Activated T-helper 2 cell treated with anti-CD3 and anti-CD28 coated beads, Interferon-gamma antibody, Interleukin-2, Interleukin-4, amounts not matched to agents 10 μg/mL and 5 μg/mL and 100 μg/mL, durations not matched to agents 14 hours and 24 hours and 36 hours (primary cell): ENCODE results near the gene KDM2A. TPM values are rescaled to one million over a fixed set of nuclear protein-coding genes. Genes with fewer than 3 reads are reported as not detected.
"Not testable (repeated sequence)": the region's sequence is repeated elsewhere in the genome, so short reads cannot be mapped to it uniquely, and the experiment has no call there.

ENCODE experiments used
- DNase-seq: peaks from one replicate; pipeline ENCODE4 v3.0.0; 2021; ENCODE audit warnings: low spot score
- H3K27ac Mint-ChIP-seq: one replicate; pipeline ENCODE4 v1.8.0; 2021; ENCODE audit warnings: mixed read lengths
- H3K27me3 Mint-ChIP-seq: one replicate; pipeline ENCODE4 v1.8.0; 2021; ENCODE audit warnings: low read depth, mixed read lengths
- H3K36me3 Mint-ChIP-seq: one replicate; pipeline ENCODE4 v1.8.0; 2021; ENCODE audit warnings: low read depth, mixed read lengths
- H3K4me1 Mint-ChIP-seq: one replicate; pipeline ENCODE4 v1.8.0; 2021; ENCODE audit warnings: low read depth, mixed read lengths
- H3K4me3 Mint-ChIP-seq: one replicate; pipeline ENCODE4 v1.8.0; 2021; ENCODE audit warnings: low read depth, mild to moderate bottlenecking, moderate library complexity, mixed read lengths
- H3K9me3 Mint-ChIP-seq: one replicate; pipeline ENCODE4 v1.8.0; 2021; ENCODE audit warnings: mixed read lengths
- intact Hi-C: fragments of 100-400 bp; cut with micrococcal nuclease; formaldehyde crosslinking; loops from one replicate; pipeline ENCODE4 v1.15.1; 2023
- total RNA-seq: library from RNA; stranded (reverse); gene quantifications from 2 replicates; pipeline ENCODE4 v1.2.3, GENCODE V29; 2022

KDM2A gene
- total RNA-seq, 1 donor from 2014 or later = 96.0 TPM

GRCh38 chr11:67160872-67161783 lies 42.1 kb downstream of the KDM2A start:
- H3K4me1 Mint-ChIP-seq = peaks cover 21% of the 10 kb centered on the region

GRCh38 chr11:67163006-67163405 lies 43.9 kb downstream of the KDM2A start:
- H3K4me3 Mint-ChIP-seq = no peak overlapping the region
- peaks cover 7% of the 10 kb centered on the region for H3K36me3 Mint-ChIP-seq
- no peak overlapping the region for H3K27ac Mint-ChIP-seq
- H3K4me1 Mint-ChIP-seq = peaks cover 26% of the 10 kb centered on the region
- no peaks in the 10 kb centered on the region for H3K9me3 Mint-ChIP-seq
- no peak for DNase-seq
- intact Hi-C loops = loop anchor here (5.0 kb wide), 1 partner anchor 41 kb away; no protein-coding TSS in a partner anchor
- no peaks in the 10 kb centered on the region for H3K27me3 Mint-ChIP-seq

More at GRCh38 chr11:67160872-67161783, 42.1 kb downstream of the KDM2A start:
- Mint-ChIP-seq H3K27ac (no peak overlapping the region), H3K9me3 (no peaks in the 10 kb centered on the region), H3K27me3 (no peaks in the 10 kb centered on the region), H3K4me3 (no peak overlapping the region), H3K36me3 (peaks cover 7% of the 10 kb centered on the region)
- intact Hi-C loops = loop anchor here (5.0 kb wide), 1 partner anchor 39 kb away; no protein-coding TSS in a partner anchor
- no peak for DNase-seq

GRCh38 chr11:67165623-67166022 lies 46.6 kb downstream of the KDM2A start:
- no peaks in the 10 kb centered on the region for H3K9me3 Mint-ChIP-seq
- intact Hi-C loops = loop anchor here (5.0 kb wide), 1 partner anchor 83 kb away; no protein-coding TSS in a partner anchor
- DNase-seq = no peak
- H3K36me3 Mint-ChIP-seq = peaks cover 7% of the 10 kb centered on the region
- H3K27me3 Mint-ChIP-seq = no peaks in the 10 kb centered on the region
- peaks cover 19% of the 10 kb centered on the region for H3K4me1 Mint-ChIP-seq
- no peak overlapping the region for H3K27ac Mint-ChIP-seq
- H3K4me3 Mint-ChIP-seq = no peak overlapping the region

GRCh38 chr11:67167091-67167490 lies 48.0 kb downstream of the KDM2A start:
- no peaks in the 10 kb centered on the region for H3K9me3 Mint-ChIP-seq
- no peak overlapping the region for H3K4me3 Mint-ChIP-seq
- H3K27ac Mint-ChIP-seq = no peak overlapping the region
- peaks cover 15% of the 10 kb centered on the region for H3K4me1 Mint-ChIP-seq
- intact Hi-C loops = loop anchor here (5.0 kb wide), 1 partner anchor 85 kb away; no protein-coding TSS in a partner anchor
- DNase-seq = no peak
- H3K36me3 Mint-ChIP-seq = peaks cover 11% of the 10 kb centered on the region
- no peaks in the 10 kb centered on the region for H3K27me3 Mint-ChIP-seq

GRCh38 chr11:67167719-67168118 lies 48.7 kb downstream of the KDM2A start:
- no peak for DNase-seq
- no peak overlapping the region for H3K27ac Mint-ChIP-seq
- H3K4me1 Mint-ChIP-seq = peaks cover 15% of the 10 kb centered on the region
- no peaks in the 10 kb centered on the region for H3K27me3 Mint-ChIP-seq
- H3K9me3 Mint-ChIP-seq = no peaks in the 10 kb centered on the region
- intact Hi-C loops = loop anchor here (5.0 kb wide), 1 partner anchor 85 kb away; no protein-coding TSS in a partner anchor
- H3K36me3 Mint-ChIP-seq = peaks cover 11% of the 10 kb centered on the region
- H3K4me3 Mint-ChIP-seq = no peak overlapping the region

- H3K9me3 Mint-ChIP-seq, H3K4me3 Mint-ChIP-seq, H3K27me3 Mint-ChIP-seq, H3K27ac Mint-ChIP-seq, DNase-seq: not testable (repeated sequence)
- Mint-ChIP-seq H3K36me3 (peaks cover 11% of the 10 kb centered on the region), H3K4me1 (peaks cover 14% of the 10 kb centered on the region)
- intact Hi-C loops = loop anchor here (5.0 kb wide), 1 partner anchor 87 kb away; no protein-coding TSS in a partner anchor
Observed at GRCh38 chr11:67168911-67169310, 49.8 kb downstream of the KDM2A start.

GRCh38 chr11:67174311-67174710 lies 55.2 kb downstream of the KDM2A start:
- intact Hi-C loops = no loop called here
- H3K27ac Mint-ChIP-seq = no peak overlapping the region

GRCh38 chr11:67177399-67178281 lies 58.6 kb downstream of the KDM2A start:
- H3K9me3 Mint-ChIP-seq = no peaks in the 10 kb centered on the region
- H3K27ac Mint-ChIP-seq = no peak overlapping the region
- no peak overlapping the region for H3K4me3 Mint-ChIP-seq
- intact Hi-C loops = no loop called here
- DNase-seq = no peak
- peaks cover 19% of the 10 kb centered on the region for H3K36me3 Mint-ChIP-seq
- H3K4me1 Mint-ChIP-seq = peaks cover 9% of the 10 kb centered on the region
- no peaks in the 10 kb centered on the region for H3K27me3 Mint-ChIP-seq

More at GRCh38 chr11:67174311-67174710, 55.2 kb downstream of the KDM2A start:
- Mint-ChIP-seq H3K9me3 (no peaks in the 10 kb centered on the region), H3K4me1 (peaks cover 3% of the 10 kb centered on the region), H3K36me3 (peaks cover 4% of the 10 kb centered on the region), H3K4me3 (no peak overlapping the region), H3K27me3 (no peaks in the 10 kb centered on the region)
- DNase-seq = no peak

GRCh38 chr11:67178421-67178820 lies 59.4 kb downstream of the KDM2A start:
- H3K36me3 Mint-ChIP-seq = peaks cover 27% of the 10 kb centered on the region
- H3K27me3 Mint-ChIP-seq = no peaks in the 10 kb centered on the region
- H3K27ac Mint-ChIP-seq = no peak overlapping the region
- no peak for DNase-seq
- intact Hi-C loops = no loop called here
- peaks cover 9% of the 10 kb centered on the region for H3K4me1 Mint-ChIP-seq
- H3K9me3 Mint-ChIP-seq = no peaks in the 10 kb centered on the region
- H3K4me3 Mint-ChIP-seq = no peak overlapping the region

GRCh38 chr11:67178878-67179277 lies 59.8 kb downstream of the KDM2A start:
- no peak for DNase-seq
- Mint-ChIP-seq H3K9me3 (no peaks in the 10 kb centered on the region), H3K36me3 (peaks cover 31% of the 10 kb centered on the region), H3K4me1 (peaks cover 9% of the 10 kb centered on the region), H3K27ac (no peak overlapping the region), H3K27me3 (no peaks in the 10 kb centered on the region), H3K4me3 (no peak overlapping the region)
- intact Hi-C loops = no loop called here

- intact Hi-C loops = no loop called here
- Mint-ChIP-seq H3K36me3 (peaks cover 40% of the 10 kb centered on the region), H3K27ac (no peak overlapping the region), H3K9me3 (no peaks in the 10 kb centered on the region), H3K4me3 (no peak overlapping the region), H3K4me1 (peaks cover 9% of the 10 kb centered on the region), H3K27me3 (no peaks in the 10 kb centered on the region)
- no peak for DNase-seq
Observed at GRCh38 chr11:67179892-67180490, 60.9 kb downstream of the KDM2A start.

GRCh38 chr11:67194096-67194495 lies 75.0 kb downstream of the KDM2A start:
- Mint-ChIP-seq H3K9me3 (no peaks in the 10 kb centered on the region), H3K27me3 (no peaks in the 10 kb centered on the region), H3K27ac (no peak overlapping the region), H3K36me3 (peaks cover 31% of the 10 kb centered on the region), H3K4me1 (peaks cover 11% of the 10 kb centered on the region), H3K4me3 (no peak overlapping the region)
- intact Hi-C loops = no loop called here
- DNase-seq = no peak
